ENCODE data around the gene SLCO2A1. TPM values are rescaled to one million over a fixed set of nuclear protein-coding genes. Genes with fewer than 3 reads are reported as not detected.

The SLCO2A1 gene
- total RNA-seq, 1 donor from 2014 or later = not detected

DNA sequence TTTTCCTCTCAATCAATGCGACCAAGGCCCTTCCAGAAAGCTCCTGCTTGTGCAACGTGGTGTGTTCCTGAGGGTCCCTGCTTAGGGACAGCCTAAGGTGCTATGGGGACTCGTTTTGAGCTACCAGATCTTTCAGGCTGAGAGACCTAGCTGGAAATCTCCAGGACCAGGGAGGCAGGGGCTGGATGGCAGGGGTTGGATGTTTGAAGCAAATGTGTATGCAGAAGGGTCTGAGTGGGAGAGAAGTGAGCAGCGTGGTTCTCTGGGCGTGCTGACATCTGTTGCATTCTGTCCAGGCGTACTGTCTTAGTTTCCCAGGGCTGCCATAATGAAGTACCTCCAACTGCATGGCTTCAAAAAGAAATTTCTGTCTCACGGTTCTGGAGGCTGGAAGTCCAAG, 31.7 kb upstream of the SLCO2A1 start:
- DNase-seq (ENCODE audit: low read depth) = no peak

- peak; percentile 31 for DNase-seq (ENCODE audit: low read depth)
Observed at GRCh38 chr3:134060561-134061385, 31.0 kb upstream of the SLCO2A1 start.

- DNase-seq (ENCODE audit: low read depth) = peak; percentile 12
Observed at GRCh38 chr3:134059671-134060560, 30.2 kb upstream of the SLCO2A1 start.

DNA sequence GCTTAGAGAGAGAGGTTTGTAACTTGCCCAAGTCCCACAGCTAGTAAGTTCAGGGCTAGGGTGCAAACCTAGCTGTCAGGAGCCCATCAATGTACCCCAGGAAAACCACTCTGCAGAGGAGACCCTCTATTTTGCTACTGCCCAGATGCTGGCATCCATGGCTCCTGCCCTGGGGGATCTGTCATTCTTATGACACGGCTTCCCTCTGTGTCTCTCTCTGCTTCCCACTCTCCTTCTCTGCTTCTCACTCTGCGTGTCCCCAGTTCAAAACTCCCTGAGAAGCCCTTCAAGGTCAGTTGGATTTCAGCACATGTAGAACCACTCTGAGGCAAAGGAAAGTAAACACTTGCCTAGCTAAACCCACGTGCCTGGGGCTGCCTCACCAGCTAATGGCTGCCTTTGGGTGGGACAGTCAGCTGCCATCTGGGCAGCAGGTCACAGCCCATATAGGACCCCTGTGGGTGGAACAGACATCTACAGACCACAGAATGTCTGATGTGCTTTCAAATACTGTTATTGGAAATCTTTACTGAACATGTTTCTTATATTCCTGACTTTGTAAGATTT, 29.4 kb upstream of the SLCO2A1 start:
- no peak for DNase-seq (ENCODE audit: low read depth)

- DNase-seq (ENCODE audit: low read depth) = no peak
Observed at GRCh38 chr3:134057654-134058110, 28.0 kb upstream of the SLCO2A1 start.

GRCh38 chr3:134057006-134057653, 27.4 kb upstream of the SLCO2A1 start:
- DNase-seq (ENCODE audit: low read depth) = no peak

DNA sequence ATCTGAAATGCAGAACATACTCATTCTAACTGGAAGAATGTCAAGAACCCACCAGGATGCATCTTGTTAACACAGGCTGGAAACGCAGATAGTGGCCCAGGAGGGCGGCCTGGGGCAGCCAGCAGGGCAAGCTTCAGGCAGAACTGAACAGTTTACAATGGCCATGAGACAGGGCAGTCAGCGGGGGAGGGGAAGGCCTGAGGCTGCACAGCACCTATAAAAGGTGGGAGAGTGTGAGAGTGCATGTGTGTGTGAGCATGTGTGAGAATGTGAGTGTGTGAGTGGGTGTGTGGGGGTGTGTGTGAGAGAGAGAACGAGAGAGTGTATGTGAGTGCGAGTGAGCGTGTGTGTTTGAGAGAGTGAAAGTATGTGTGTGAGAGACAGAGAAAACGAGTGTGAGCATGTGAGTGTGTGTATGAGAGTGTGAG, 26.8 kb upstream of the SLCO2A1 start:
- no peak for DNase-seq (ENCODE audit: low read depth)

- no peak for DNase-seq (ENCODE audit: low read depth)
Observed at GRCh38 chr3:134055661-134056060, 25.9 kb upstream of the SLCO2A1 start.

- no peak for DNase-seq (ENCODE audit: low read depth)
Observed at GRCh38 chr3:134054881-134055280, 25.2 kb upstream of the SLCO2A1 start.

DNA sequence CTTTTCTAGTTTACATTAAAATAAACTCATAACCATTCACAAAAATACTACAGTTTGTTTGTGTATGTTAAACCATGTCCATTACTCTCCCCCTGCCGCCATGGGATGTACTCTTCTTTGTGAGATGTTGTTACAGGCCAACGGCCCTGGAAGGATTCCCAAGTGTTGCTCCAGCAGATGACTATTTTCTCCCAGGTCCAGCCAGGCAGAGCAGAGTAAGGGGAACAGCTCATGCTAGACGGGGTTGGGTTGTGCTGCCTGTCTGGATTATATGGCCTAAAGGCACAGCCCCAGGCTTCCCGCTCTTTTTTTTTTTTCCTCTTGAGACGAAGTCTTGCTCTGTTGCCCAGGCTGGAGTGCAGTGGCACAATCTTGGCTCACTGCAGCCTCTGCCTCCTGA, 24.5 kb upstream of the SLCO2A1 start:
- no peak for DNase-seq (ENCODE audit: low read depth)

DNA sequence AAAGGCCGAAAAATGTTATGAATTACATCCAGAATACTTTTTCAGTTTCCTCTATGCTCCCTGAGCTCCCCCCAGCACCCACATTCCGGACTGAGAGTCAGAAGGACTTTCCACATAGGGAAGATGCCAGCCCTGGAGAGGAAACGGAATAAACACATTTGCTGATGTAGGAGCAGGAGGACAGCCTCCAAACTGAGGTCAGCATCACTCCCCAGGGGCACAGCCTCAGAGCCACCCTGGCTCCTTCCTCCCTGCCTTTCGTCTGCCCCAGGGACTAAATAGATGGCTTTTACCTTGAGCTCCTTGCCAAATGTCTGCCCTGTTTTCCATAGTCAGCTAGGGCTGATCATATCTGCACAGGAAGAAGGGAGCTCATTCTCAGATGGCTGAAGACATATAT, 22.6 kb upstream of the SLCO2A1 start:
- no peak for DNase-seq (ENCODE audit: low read depth)

DNA sequence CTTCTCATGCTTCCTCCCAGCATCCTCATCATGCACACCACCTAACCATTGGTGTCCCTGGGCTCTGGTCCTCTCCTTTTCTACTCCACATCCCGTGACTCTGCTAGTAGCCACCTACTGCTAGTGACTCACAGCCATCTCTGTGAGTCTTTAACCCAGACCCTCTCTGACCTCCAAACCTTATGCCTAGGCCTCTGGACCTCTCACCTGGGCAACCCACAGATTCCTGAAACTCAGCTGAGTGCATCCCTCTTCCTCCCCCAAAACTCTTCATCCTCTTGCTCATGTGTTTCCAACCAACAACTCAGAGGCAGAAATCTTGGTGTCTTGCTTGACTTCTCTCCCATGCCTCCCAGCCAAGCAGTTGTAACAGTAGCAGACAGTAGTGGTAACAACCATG, 20.0 kb upstream of the SLCO2A1 start:
- DNase-seq (ENCODE audit: low read depth) = no peak

DNA sequence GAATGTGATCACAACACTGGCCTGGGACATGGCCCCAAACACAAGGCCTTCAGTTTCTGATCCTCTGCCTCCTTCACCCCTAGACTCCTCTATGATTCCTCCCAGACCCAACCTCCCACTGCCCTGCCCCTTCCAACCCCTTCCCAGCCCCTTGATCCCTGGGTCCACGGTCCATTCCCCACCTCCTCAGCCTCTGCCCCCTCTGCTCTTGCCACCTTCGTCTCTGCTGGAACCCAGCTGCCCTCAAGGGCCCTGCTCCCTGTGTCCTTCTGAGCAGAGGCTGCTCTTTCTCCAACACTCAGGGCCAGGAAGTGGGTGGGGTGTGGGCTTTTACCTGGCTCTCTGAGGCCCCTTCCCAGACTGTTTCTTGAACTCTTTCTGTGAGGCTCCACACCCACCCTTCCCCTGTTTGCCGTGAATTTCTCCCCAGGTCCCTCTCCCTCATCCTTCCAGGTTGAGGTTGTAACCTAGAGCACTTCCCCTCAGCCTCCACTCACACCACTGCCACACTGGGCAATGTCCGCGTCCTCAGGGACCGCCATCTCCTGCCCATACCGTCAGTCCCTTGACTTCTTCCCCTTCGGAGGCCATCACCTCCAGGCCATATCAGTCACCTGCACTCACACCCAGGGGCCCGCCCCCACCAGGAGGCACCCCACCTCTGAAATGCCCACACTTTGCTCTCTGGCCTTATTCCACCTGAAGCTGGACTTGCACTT, 18.7 kb upstream of the SLCO2A1 start:
- no peak for DNase-seq (ENCODE audit: low read depth)

GRCh38 chr3:134044459-134044858, 14.7 kb upstream of the SLCO2A1 start:
- no peak for DNase-seq (ENCODE audit: low read depth)

DNA sequence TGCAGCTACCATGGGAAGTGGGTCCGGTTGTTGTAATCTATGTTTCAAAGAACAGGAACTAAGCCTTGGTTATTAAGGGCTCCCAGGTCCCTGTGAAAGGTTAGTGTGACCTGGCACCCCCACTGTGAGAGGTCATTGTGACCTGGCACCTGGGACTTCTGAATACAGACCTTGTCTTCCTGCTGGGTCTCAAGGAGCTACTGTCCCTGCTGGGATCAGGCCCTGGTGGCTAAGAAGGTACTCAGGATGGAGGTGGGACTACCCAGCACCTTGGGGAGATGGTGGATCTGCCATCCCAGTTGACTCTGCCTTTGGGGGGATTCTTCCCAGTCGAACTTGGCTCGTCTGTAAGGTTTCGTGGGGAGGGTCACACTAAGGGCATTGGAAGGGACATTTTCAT, 10.3 kb upstream of the SLCO2A1 start:
- DNase-seq (ENCODE audit: low read depth) = no peak

- no peak for DNase-seq (ENCODE audit: low read depth)
Observed at GRCh38 chr3:134039161-134039862, 9.6 kb upstream of the SLCO2A1 start.

- no peak for DNase-seq (ENCODE audit: low read depth)
Observed at GRCh38 chr3:134038716-134039115, 9.0 kb upstream of the SLCO2A1 start.

DNA sequence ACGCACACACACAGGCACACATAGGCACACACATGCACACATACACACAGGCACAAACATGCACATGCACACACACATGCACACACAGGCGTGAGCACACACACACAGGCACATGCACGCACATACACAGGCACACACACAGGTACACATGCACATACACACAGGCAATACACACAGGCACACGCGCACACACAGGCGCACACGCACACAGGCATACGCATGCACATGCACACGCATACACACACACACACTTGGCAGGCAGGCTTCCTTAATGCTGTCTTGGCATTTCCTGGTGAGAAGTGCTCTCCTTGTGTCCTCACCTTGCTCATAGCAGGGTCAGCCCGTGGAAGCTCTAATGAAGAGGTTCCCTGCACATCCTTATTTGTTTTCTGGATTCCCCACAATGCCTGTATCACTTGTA, 8.4 kb upstream of the SLCO2A1 start:
- DNase-seq (ENCODE audit: low read depth) = no peak

- no peak for DNase-seq (ENCODE audit: low read depth)
Observed at GRCh38 chr3:134037168-134037567, 7.4 kb upstream of the SLCO2A1 start.

- DNase-seq (ENCODE audit: low read depth) = no peak
Observed at GRCh38 chr3:134036291-134036690, 6.6 kb upstream of the SLCO2A1 start.

Data from myocyte (in vitro differentiated cells).